Measurements from ENCODE around the gene CDC5L.
"Not testable (repeated sequence)": the region's sequence is repeated elsewhere in the genome, so short reads cannot be mapped to it uniquely, and the experiment has no call there.

Gene CDC5L

DNA sequence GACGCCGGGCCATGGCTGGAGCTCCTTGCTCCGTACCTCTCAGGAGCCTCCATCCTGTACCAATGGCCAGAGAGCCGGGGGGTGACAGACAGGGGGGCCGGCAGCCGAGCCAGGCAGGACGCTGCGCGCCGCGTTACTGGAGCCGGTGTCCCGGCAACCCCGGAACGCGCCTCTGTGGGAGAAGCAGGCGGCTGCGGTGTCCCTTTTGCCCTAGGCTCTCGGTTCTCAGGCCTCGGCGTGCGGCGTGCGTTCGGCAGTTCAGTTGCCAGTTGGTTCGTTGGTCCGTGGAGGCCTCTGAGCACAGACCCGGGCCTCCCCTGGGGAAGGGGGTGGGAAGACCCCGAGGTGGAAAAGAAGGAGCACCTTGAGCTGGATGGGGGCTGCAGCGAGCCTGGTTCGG lies 45.0 kb upstream of the CDC5L start, which contains the start of gene SPATS1:
TSS of gene SPATS1 (plus strand) at position 162 of the 400 bp plus-strand sequence. CDS start 446 bp downstream, outside the sequence.
- H3K27ac ChIP-seq, result no peak within 1 kb of the TSS
- TF ChIP-seq, protein P1, sequence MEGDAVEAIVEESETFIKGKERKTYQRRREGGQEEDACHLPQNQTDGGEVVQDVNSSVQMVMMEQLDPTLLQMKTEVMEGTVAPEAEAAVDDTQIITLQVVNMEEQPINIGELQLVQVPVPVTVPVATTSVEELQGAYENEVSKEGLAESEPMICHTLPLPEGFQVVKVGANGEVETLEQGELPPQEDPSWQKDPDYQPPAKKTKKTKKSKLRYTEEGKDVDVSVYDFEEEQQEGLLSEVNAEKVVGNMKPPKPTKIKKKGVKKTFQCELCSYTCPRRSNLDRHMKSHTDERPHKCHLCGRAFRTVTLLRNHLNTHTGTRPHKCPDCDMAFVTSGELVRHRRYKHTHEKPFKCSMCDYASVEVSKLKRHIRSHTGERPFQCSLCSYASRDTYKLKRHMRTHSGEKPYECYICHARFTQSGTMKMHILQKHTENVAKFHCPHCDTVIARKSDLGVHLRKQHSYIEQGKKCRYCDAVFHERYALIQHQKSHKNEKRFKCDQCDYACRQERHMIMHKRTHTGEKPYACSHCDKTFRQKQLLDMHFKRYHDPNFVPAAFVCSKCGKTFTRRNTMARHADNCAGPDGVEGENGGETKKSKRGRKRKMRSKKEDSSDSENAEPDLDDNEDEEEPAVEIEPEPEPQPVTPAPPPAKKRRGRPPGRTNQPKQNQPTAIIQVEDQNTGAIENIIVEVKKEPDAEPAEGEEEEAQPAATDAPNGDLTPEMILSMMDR (IDR thresholded peaks at IDR 0.05), result no peak
- no peak for TF ChIP-seq ZFX (IDR thresholded peaks at IDR 0.05; ENCODE audit: borderline replicate concordance)

DNA sequence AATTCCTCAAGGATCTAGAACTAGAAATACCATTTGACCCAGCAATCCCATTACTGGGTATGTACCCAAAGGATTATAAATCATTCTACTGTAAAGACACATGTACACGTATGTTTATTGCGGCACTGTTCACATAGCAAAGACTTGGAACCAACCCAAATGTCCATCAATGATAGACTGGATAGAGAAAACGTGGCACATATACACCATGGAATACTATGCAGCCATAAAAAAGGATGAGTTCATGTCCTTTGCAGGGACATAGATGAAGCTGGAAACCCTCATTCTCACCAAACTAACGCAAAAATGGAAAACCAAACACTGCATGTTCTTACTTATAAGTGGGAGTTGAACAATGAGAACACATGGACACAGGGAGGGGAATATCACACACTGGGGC lies 40.7 kb upstream of the CDC5L start:
- not testable (repeated sequence) for H3K27ac ChIP-seq

DNA sequence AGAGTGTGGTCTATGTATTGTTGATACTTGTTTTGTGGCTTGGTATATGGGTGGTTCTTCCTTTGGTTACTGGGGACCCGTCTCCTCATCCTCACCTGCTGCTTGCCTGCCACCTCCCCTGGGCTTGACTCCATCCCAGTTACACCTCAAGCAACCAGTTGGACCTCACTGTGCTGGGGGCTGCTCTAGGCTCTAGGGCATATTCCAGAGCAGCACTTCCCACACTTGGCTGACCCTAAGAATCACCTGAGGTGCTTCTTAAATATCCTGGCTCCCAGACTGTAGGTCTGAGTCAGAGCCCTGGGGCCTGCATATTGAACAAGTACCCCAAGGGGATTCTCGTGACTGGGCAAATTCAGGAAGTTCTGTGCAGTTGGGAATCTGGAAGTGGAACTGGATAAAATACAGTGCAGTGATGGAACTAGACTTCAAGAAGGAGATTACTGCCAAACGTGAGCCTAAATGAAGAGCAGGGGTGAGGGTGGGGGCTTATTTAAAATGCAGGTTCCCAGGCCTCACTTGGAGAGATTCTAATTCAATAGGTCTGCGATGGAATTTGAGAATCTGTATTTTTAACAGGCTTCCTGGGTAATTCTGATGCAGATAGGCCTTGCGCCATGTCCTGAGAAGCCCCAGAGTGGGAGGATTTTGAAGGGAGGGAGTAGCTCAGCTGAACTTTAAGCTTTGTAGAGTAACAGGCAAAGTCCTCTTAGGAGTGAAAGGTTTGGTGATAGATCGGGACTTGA lies 37.4 kb upstream of the CDC5L start:
- TF ChIP-seq, protein P1 (IDR thresholded peaks at IDR 0.05), result no peak
- TF ChIP-seq ZFX (IDR thresholded peaks at IDR 0.05; ENCODE audit: borderline replicate concordance), result no peak
- H3K27ac ChIP-seq, result no peak overlapping the region

DNA sequence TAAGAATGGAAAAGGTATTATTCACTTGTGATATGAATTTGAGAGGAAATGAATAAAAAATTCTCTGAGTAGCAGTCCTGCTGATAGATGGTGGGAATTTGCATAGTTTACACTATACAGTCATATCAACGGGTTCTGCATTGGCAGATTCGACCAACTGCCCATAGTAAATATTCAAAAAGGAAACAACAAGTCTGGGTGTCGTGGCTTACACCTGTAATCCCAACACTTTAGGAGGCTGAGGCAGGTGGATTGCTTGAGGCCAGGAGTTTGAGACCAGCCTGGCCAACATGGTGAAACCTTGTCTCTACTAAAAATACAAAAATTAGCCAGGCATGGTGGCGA lies 36.9 kb upstream of the CDC5L start:
- not testable (repeated sequence) for H3K27ac ChIP-seq

DNA sequence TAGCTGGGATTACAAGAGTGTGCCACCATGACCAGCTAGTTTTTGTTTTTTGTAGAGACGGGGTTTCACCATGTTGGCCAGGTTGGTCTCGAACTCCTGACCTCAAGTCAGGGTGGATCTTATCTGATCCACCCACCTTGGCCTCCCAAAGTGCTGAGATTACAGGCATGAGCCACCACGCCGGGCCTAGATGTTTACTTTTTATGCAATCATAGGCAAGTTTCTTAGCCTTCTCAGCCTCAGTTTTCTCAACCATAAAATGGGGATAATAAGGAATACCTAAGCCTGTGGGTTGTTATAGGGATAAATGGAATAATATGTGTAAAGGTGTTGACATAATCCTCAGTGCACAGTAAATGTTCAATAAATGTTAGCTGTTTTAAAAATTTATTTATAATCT lies 35.2 kb upstream of the CDC5L start:
- TF ChIP-seq, protein P1 (IDR thresholded peaks at IDR 0.05), result no peak
- TF ChIP-seq ZFX (IDR thresholded peaks at IDR 0.05; ENCODE audit: borderline replicate concordance), result no peak
- no peak overlapping the region for H3K27ac ChIP-seq

DNA sequence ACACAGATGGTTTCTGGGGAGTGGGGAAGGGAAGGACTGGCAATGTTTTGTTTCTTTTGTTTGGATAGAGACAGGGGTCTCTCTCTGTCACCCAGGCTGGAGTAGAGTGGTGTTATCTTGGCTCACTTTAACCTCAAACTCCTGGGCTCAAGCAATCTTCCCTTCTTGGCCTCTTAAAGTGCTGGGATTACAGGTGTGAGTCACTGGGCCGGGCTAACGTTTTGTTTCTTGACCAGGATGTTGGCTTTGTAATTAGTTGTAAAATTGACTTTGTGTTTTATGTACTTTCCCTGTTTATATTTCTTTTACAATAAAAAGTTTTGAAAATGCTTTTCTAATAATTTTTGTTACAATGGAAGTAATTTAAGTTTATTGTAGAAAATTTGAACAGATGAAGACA lies 34.2 kb upstream of the CDC5L start:
- TF ChIP-seq, protein P1 (IDR thresholded peaks at IDR 0.05), result no peak
- TF ChIP-seq ZFX (IDR thresholded peaks at IDR 0.05; ENCODE audit: borderline replicate concordance), result no peak
- H3K27ac ChIP-seq, result no peak overlapping the region

DNA sequence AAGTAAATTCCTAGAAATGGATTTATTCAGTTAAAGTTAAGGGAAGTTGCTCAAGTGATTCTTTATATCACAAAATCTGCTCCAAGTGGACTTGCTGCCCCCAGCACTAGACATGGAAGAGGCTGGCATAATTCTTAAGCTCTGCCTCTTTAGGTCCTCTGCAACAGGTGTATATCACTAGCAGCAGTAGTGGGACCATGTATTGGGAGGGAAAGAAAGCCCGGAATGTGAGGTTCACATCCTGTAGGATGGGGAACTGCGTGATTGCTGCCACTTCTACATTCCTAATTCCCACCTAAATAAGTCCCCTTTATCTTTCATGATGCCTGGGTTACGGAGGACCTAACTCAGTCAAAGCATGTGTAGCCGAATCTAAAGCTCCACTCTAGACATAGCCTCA lies 31.9 kb upstream of the CDC5L start:
- H3K27ac ChIP-seq, result no peak overlapping the region
- TF ChIP-seq ZFX (IDR thresholded peaks at IDR 0.05; ENCODE audit: borderline replicate concordance), result no peak
- TF ChIP-seq, protein P1 (IDR thresholded peaks at IDR 0.05), result no peak

DNA sequence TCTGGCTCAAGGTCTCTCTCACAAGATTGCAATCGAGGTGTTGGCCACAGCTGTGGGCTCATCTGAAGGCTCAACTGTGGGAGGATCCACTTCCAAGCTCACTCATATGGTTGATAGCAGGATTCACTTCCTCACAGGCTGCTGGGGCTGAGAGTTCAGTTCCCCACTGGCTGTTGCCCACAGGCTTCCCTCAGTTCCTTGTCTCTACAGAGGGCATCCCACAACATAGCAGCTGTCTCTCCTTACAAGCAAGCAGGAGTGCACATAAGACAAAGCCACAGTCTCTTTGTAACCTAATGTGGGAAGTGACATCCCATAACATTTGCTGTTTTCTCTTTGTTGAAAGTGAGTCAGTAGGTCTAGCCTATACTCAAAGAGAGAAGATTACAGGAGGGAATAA lies 31.0 kb upstream of the CDC5L start:
- no peak overlapping the region for H3K27ac ChIP-seq
- TF ChIP-seq, protein P1 (IDR thresholded peaks at IDR 0.05), result no peak
- no peak for TF ChIP-seq ZFX (IDR thresholded peaks at IDR 0.05; ENCODE audit: borderline replicate concordance)
